ENCODE data around the gene MVP. TPM values are rescaled to one million over a fixed set of nuclear protein-coding genes. Genes with fewer than 3 reads are reported as not detected.
A peak's percentile ranks its signal among the peaks of the same experiment; 100 is the strongest.

MVP gene
- total RNA-seq, 1 donor from 2014 or later, result 27.4 TPM

DNA sequence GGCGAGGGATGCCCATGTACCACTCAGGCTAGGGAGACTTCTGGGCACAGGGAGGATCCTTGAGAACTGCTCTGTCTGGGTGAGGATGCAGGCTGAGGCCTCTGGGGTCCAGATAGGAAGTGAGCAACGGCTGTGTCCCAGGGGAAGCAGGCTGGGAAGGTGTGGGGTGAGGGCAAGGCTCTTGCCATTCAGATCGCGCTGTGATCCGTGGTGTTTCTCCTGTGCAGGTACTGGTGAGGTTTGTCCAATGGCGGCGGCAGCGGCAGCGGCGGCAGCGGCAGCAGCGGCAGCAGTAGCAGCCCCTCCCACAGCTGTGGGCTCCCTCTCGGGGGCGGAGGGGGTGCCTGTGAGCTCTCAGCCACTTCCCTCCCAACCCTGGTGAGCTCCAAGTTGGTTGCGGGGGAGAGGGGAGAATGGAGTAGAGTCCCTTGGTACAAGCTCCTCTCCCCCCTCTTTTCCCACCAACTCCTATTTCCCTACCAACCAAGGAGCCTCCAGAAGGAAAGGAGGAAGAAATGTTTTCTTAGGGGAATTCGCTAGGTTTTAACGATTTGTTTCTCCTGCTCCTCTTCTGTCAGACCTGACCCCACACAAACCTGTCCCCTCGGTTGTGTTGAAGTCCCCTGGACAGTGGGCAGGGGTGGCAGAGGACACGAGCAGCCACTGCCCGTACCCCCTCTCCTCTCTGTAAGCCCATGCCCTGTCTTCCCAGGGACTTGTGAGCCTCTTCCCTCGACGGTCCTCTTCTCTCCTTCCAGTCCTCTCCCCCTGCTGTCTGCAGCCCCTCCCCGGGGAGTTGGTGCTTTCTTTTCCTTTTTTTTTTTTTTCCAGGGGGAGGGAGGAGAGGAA, 10.2 kb upstream of the MVP start:
- Mint-ChIP-seq H3K27me3 (no peaks in the 10 kb centered on the region), H3K4me3 (peak overlapping the region; percentile 65), H3K9me3 (no peaks in the 10 kb centered on the region), H3K36me3 (peaks cover 3% of the 10 kb centered on the region), H3K4me1 (ENCODE audit: unreplicated experiment) (peaks cover 30% of the 10 kb centered on the region), H3K27ac (peak overlapping the region; percentile 93)
- TF ChIP-seq, protein P1, sequence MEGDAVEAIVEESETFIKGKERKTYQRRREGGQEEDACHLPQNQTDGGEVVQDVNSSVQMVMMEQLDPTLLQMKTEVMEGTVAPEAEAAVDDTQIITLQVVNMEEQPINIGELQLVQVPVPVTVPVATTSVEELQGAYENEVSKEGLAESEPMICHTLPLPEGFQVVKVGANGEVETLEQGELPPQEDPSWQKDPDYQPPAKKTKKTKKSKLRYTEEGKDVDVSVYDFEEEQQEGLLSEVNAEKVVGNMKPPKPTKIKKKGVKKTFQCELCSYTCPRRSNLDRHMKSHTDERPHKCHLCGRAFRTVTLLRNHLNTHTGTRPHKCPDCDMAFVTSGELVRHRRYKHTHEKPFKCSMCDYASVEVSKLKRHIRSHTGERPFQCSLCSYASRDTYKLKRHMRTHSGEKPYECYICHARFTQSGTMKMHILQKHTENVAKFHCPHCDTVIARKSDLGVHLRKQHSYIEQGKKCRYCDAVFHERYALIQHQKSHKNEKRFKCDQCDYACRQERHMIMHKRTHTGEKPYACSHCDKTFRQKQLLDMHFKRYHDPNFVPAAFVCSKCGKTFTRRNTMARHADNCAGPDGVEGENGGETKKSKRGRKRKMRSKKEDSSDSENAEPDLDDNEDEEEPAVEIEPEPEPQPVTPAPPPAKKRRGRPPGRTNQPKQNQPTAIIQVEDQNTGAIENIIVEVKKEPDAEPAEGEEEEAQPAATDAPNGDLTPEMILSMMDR (conservative IDR thresholded peaks at IDR 0.05), result no peak
- no peak for DNase-seq (ENCODE audit: extremely low spot score, unreplicated experiment)

GRCh38 chr16:29810699-29811169, 9.5 kb upstream of the MVP start:
- H3K4me1 Mint-ChIP-seq (ENCODE audit: unreplicated experiment), result peaks cover 29% of the 10 kb centered on the region
- H3K27me3 Mint-ChIP-seq, result peaks cover 1% of the 10 kb centered on the region
- TF ChIP-seq, protein P1 (conservative IDR thresholded peaks at IDR 0.05), result no peak
- H3K9me3 Mint-ChIP-seq, result no peaks in the 10 kb centered on the region
- peaks cover 1% of the 10 kb centered on the region for H3K36me3 Mint-ChIP-seq
- peak overlapping the region; percentile 93 for H3K27ac Mint-ChIP-seq
- no peak for DNase-seq (ENCODE audit: extremely low spot score, unreplicated experiment)
- peak overlapping the region; percentile 90 for H3K4me3 Mint-ChIP-seq

DNA sequence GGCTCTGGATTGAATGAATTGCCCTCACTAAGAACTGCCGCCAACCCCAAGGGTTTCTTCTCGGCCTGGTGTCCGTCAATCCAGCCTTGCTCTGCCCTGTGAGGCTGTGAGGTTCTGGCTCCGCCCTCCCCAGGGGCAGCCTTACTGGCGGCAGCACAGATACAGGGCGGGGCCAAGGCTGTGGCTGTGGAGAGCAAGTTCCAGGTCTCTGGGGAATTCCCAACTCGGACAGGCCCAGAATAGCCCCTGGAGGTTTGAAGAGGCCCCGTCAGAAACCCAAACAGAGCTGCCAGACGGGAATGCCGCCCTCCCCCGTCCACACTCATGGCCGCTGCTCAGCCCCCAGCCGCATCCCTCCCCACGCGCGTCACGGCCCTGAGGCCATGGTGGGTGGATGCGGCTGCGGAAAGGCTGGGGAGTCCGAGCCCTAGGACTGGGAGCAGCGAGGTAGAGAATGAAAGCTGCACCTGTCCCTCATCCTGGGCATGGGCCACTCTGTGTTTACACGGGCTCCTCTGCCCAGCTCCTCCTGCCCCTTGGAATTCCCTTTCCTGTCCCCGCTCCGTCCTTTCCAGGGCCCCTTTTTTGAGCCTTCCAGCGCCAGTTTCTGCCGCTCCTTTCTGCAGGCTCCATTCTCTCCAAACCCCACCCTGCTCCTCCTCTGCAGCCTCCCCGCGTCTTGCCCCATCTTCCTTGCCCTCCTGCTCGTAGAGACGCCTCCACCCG, 8.9 kb upstream of the MVP start:
- TF ChIP-seq, protein P1 (conservative IDR thresholded peaks at IDR 0.05), result no peak
- Mint-ChIP-seq H3K4me1 (ENCODE audit: unreplicated experiment) (peaks cover 32% of the 10 kb centered on the region), H3K4me3 (peak overlapping the region; percentile 90), H3K27ac (peak overlapping the region; percentile 93), H3K36me3 (peaks cover 5% of the 10 kb centered on the region), H3K9me3 (no peaks in the 10 kb centered on the region), H3K27me3 (peaks cover 4% of the 10 kb centered on the region)
- DNase-seq (ENCODE audit: extremely low spot score, unreplicated experiment), result peak; percentile 91

DNA sequence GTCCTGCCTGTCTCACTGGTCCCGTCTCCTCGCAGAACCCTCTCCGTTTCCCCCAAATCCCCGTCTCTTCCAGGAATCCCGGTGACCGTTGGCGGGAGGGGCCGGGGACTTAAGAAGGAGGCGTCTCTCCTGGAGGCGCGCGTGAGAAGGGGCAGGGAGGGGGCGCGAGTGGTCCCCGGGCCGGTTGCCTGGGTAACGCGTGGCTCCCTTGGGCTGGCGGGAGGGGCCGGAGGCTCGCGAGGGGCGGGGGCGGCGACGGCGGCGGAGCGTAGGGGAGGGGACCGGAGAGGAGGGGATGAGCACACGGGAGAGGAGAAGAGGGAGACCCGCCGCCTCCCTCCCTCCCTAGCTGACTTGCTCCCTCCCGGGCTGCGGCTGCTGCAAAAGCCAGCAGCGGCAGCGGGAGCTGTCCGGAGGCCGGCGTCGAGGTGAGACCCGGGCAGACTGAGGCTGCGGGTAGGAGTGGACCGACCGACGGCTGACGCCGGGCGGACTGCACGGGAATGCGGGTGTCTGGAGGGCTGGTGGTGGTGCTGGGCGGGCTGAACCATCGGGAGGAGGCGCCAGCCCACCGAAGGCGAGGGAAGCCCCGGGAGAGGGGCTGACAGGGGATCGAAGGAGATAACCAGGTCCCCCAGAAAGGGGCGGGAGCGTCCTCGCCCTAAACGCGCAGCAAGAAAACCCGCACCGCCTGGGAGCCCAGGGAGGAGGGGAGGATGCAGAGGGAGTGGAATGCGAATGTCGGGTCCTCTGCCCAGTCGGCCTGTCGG, 8.2 kb upstream of the MVP start, which contains the start of gene PRRT2:
PRRT2 (plus strand) TSS at position 298 of the 770 bp plus-strand sequence. CDS start 862 bp downstream, outside the sequence.
- no peak for DNase-seq (ENCODE audit: extremely low spot score, unreplicated experiment)
- Mint-ChIP-seq H3K27ac (peak within 1 kb of the TSS; percentile 93), H3K4me3 (peak within 1 kb of the TSS; percentile 90), H3K9me3 (no peaks in the 10 kb centered on the region), H3K27me3 (peaks cover 4% of the 10 kb centered on the region), H3K4me1 (ENCODE audit: unreplicated experiment) (peaks cover 37% of the 10 kb centered on the region), H3K36me3 (peaks cover 5% of the 10 kb centered on the region)
- TF ChIP-seq, protein P1 (conservative IDR thresholded peaks at IDR 0.05), result no peak

Measured in type B pancreatic cell (in vitro differentiated cells).